AG09309 (cell line): ENCODE data around the gene ARCN1.

ENCODE experiments used
- DNase-seq: peaks from one replicate; pipeline ENCODE4 v3.0.0-alpha.2; 2010; ENCODE audit warnings: low read depth
- H3K4me3 ChIP-seq: 2 replicates; pipeline ENCODE4 v1.5.1; 2011; ENCODE audit warnings: mild to moderate bottlenecking, low read depth, low read length, moderate library complexity; ENCODE audit not compliant: control insufficient read depth
- TF ChIP-seq, protein P1 (sequence below): IDR thresholded peaks from 2 replicates; pipeline ENCODE4 v1.5.1; 2011; ENCODE audit warnings: mild to moderate bottlenecking, low read depth, low read length, inconsistent platforms; ENCODE audit not compliant: insufficient read depth, control insufficient read depth; ENCODE audit errors: missing control alignments

Gene ARCN1

DNA sequence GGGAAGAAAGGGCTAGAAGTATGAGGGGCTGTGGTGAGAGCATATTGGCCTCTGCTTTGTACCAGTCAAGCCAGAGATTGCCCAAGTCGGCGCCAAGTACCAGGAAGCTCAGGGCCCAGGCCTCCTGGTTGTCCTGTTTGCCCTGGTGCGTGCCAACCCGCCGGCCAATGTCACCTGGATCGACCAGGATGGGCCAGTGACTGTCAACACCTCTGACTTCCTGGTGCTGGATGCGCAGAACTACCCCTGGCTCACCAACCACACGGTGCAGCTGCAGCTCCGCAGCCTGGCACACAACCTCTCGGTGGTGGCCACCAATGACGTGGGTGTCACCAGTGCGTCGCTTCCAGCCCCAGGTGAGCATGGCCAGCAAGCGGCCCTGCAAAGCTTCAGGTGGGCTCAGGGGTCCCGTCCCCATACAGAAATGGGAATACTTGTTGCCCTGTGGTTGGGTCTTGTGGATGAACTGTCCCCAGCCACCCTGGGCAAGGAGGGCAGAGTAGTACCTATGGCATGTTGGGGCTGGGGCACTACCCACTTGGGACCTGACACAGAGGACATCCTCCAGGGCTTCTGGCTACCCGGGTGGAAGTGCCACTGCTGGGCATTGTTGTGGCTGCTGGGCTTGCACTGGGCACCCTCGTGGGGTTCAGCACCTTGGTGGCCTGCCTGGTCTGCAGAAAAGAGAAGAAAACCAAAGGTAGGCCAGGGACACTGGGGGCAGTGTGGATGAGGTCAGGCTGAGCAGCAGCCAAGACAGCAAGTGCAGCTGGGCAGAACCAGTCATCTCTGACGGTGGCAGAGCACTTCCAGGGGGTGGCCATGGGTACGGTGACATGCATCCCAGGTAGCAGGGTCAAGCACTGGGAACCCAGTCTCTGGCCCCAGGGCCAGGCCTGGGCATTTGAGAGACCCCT, 39.1 kb upstream of the ARCN1 start:
- TF ChIP-seq, protein P1, sequence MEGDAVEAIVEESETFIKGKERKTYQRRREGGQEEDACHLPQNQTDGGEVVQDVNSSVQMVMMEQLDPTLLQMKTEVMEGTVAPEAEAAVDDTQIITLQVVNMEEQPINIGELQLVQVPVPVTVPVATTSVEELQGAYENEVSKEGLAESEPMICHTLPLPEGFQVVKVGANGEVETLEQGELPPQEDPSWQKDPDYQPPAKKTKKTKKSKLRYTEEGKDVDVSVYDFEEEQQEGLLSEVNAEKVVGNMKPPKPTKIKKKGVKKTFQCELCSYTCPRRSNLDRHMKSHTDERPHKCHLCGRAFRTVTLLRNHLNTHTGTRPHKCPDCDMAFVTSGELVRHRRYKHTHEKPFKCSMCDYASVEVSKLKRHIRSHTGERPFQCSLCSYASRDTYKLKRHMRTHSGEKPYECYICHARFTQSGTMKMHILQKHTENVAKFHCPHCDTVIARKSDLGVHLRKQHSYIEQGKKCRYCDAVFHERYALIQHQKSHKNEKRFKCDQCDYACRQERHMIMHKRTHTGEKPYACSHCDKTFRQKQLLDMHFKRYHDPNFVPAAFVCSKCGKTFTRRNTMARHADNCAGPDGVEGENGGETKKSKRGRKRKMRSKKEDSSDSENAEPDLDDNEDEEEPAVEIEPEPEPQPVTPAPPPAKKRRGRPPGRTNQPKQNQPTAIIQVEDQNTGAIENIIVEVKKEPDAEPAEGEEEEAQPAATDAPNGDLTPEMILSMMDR: no peak
- no peak overlapping the region for H3K4me3 ChIP-seq
- no peak for DNase-seq

DNA sequence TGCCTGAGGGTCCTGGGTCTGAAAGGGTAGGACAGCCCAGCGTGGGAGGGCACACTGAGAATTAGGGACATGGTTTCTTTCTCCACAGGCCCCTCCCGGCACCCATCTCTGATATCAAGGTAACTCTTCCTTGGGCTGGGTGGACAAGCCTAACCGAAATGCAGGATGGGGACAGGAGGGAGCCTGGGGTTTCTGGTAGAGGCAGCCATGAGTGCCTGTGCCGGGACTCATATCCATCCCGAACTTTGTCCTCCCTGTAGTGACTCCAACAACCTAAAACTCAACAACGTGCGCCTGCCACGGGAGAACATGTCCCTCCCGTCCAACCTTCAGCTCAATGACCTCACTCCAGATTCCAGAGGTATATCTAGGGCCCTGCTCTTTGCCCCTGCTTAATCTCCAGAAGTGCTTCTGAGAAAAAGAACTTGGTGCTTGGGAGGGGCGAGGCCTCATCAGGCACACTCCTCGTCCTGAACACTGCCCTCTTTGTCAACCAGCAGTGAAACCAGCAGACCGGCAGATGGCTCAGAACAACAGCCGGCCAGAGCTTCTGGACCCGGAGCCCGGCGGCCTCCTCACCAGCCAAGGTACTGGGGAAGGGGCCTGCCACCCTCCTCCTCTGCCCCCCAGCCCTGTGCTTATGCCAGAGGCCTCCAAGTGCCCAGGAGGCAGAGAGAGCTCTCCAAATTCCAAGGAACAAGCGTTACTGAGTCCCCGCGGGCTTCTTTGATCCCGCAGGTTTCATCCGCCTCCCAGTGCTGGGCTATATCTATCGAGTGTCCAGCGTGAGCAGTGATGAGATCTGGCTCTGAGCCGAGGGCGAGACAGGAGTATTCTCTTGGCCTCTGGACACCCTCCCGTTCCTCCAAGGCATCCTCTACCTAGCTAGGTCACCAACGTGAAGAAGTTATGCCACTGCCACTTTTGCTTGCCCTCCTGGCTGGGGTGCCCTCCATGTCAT, 38.2 kb upstream of the ARCN1 start:
- DNase-seq: no peak
- TF ChIP-seq, protein P1: no peak
- no peak overlapping the region for H3K4me3 ChIP-seq

DNA sequence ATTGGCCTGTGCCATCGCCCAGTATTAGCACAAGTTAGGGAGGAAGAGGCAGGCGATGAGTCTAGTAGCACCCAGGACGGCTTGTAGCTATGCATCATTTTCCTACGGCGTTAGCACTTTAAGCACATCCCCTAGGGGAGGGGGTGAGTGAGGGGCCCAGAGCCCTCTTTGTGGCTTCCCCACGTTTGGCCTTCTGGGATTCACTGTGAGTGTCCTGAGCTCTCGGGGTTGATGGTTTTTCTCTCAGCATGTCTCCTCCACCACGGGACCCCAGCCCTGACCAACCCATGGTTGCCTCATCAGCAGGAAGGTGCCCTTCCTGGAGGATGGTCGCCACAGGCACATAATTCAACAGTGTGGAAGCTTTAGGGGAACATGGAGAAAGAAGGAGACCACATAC, 36.9 kb upstream of the ARCN1 start:
- H3K4me3 ChIP-seq: no peak overlapping the region
- DNase-seq: no peak
- TF ChIP-seq, protein P1: no peak

DNA sequence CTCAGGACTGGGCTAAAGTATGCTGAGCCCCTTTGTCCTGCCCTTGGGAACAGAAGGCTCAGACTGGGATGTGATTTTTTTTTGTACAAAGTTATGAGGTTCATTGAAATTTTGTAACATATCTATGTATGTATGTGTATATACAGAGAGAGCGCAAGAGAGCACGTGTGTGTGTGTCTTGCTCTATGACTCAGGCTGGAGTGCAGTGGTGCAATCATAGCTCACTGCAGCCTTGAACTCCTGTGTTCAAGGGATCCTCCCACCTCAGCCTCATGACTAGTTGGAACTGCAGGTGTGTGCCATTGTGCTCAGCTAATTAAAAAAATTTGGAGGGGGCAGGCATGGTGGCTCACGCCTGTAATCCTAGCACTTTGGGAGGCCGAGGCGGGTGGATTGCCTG, 35.5 kb upstream of the ARCN1 start:
- no peak for DNase-seq
- TF ChIP-seq, protein P1: no peak
- H3K4me3 ChIP-seq: no peak overlapping the region

DNA sequence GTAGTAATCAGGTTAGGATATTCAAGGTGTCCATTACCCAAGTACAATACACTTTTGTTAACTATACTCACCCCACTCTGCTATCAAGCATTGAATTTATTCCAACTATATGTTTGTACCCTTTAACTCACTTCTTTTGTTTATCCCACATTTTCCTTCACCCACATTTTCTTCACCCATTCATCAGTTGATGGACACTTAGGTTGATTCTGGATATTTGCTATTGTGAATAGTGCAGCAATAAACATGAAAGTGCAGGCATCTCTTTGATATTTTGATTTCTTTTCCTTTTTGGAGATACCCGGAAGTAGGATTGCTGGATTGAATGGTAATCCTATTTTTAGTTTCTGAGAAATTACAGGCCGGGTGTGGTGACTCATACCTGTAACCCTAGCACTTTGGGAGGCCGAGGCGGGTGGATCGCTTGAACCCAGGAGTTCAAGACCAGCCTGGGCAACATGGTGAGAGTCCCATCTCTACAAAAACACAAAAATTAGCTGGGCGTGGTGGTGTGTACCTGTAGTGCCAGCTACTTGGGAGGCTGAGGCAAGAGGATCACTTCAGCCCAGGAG, 34.7 kb upstream of the ARCN1 start:
- TF ChIP-seq, protein P1: no peak
- no peak overlapping the region for H3K4me3 ChIP-seq
- no peak for DNase-seq

DNA sequence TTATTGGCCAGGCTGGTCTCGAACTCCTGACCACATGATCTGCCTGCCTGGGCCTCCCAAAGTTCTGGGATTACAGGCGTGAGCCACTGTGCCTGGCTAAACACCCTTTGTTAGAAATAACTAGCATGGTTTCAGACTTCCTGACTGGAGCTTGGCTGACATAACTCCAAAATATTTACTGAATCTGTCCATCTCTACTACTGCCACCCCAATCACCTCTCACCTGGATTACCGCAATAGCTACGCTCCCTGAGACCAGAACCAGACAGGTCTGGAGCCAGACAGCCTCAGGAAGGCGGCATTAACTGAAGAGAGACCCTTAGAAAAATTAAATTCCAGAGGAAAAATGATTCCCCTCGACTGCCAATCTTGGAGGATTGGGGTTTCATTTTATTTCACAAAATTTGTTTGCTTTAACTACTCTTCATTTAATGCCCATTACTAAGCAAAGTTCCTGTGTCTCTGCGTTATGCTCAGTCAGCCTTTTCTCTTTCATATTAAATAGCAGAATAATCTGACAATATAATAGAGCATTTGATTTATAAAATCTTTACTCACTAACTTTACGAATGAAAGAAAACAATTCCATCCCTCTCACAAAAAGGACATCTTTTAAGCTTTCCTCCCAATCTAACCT, 28.1 kb upstream of the ARCN1 start:
- TF ChIP-seq, protein P1: no peak
- DNase-seq: no peak
- no peak overlapping the region for H3K4me3 ChIP-seq
